ENCODE data around the gene DDN.

DDN gene

DNA sequence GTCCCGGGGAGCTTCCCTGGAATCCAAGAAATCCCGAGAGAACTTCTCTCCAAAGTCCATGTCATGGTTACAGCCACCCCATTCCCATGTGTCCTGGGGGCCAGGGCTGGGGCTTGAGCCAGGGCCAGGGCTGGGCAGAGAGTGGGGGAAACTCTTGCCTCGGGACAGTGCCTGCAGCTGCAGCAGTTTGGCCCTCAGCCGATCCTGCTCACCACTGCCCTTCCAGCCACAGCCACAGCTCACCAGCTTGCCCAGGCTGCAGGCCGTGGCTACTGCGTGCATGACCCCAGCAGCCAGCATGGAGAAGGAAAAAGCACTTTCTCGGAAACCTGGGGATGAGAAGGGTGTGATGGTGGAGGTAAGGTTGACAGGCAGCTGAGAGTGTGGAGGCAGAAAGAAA, 31.2 kb downstream of the DDN start:
- no peak for DNase-seq (ENCODE audit: low read depth in 2 of 2)

DNA sequence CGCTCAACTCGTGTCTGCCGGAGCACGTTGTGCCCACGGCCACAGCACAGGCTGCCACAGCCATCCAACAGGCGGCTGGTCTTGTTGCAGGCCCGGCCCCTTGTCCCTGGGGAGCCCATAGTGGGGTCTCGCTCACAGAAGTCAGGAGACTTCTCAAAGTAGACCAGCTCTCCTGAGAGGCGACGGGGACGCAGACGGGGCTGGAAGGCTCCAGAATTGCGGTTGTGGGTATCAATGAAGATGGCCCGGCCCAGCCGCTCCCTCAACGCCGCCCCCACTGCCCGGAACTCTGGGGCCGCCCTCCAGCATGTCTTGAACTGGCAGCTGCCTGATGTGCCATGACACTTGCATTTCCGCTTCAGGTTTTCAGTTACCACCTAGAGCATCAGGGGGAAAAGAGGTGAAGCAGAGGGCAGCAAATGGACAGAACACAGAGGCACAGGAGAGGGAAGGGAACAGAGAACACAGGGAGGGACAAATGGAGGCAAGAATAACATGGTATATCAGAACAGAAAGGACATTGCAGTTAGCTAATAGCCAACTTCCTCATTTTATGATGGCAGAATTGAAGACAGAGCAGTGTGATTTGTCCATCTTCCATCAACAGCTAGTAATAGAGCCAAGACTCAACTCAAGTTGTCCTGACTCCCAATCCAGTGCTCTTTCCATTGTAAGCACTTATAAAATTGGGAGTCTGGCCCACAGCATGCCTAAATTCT, 32.8 kb downstream of the DDN start:
- DNase-seq (ENCODE audit: low read depth in 2 of 2) = no peak

DNA sequence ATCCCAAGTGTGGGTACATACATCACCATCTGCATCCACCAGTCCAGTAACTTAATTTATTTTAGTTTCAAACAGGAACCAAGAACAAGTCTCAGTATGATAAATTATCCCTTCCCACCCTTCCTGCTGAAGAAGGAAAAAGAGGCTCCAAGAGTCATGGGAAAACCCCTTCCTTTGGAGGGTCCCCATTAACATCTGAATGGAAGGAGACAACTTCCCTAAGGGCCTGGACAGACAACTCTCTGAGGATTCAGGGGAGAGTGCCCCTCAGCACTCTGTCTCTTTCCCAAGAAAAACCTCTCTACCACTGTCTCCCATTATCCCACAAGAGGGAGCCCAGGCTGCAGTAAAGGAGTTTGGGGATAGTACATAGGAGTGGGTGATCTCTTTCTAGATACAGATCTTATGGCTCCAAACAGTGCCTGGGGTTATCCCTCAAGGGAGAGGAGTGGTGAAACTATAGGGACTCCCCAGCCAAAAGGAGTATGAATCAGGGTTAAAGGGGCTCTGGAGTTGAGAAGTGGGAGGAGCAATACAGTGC, 33.8 kb downstream of the DDN start:
- DNase-seq (ENCODE audit: low read depth in 2 of 2) = no peak

DNA sequence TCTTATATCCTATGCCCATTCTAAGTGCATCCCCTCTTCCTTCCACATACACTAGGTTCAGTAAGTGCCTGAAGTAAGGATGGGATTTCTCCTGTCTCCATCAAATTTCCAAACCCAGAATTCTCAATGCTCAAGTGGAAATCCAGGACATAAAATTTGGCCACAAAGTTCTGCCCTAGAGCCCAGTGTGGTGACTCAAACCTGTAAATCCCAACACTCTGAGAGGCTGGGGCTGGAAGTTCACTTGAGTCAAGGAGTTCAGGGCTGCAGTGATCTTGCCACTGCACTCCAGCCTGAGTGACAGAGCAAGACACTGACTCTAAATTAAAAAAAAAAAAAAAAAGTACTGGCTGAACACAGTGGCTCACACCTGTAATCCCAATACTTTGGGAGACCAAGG, 37.4 kb downstream of the DDN start:
- no peak for DNase-seq (ENCODE audit: low read depth in 2 of 2)

DNA sequence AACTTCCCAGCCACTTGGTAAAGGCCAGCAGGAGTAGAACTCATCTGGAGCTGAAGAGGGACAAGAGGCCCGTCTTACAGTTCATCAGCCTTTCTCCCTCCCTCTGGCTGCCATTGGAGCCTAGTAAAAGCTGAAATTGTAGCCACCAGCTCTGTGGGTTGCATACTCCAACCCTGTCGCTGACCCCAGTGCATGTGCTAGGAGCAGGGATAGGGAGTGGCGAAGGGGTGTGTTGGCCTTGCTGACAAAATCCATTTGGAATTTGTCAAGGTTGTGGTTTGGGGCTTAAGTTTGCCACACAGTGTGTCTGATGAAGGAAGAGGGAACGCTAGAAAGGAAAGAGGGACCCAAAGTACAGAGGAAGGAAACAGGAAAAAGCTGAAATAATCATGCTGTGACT, 37.8 kb downstream of the DDN start:
- DNase-seq (ENCODE audit: low read depth in 2 of 2) = no peak

DNA sequence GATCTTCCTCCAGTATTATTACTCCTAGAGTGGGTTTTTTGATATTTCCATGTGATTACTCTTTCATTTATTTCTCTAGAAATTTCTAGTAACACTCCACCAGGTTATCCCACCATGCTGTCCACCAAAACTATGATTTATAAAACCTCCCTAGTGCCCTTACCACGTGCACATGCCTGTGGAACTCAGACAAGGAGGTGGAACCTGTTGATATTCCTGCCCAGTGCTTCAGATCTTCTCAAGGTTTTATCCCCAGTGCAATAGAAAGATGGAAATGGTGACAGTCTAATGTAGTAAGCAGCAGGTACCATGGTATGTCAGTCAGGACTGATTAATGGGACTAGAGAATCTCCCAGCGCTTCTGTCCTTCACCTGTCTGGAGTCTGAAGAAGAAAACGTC, 38.3 kb downstream of the DDN start:
- no peak for DNase-seq (ENCODE audit: low read depth in 2 of 2)

DNA sequence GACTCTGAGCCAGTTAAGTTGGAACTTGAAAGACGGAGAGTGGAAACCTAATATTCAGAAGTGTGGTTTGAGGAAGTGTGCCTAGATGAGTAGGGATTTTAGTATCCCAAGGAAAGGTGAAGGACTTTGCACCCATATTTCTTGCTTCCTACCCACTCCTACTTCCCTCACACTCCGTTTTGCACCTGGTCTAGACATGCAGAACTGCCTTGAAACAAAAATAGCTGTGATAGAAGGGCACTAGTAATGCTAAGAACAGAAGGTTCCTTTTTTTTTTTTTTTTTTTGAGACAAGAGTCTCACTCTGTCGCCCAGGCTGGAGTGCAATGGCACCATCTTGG, 41.2 kb downstream of the DDN start:
- no peak for DNase-seq (ENCODE audit: low read depth in 2 of 2)

DNA sequence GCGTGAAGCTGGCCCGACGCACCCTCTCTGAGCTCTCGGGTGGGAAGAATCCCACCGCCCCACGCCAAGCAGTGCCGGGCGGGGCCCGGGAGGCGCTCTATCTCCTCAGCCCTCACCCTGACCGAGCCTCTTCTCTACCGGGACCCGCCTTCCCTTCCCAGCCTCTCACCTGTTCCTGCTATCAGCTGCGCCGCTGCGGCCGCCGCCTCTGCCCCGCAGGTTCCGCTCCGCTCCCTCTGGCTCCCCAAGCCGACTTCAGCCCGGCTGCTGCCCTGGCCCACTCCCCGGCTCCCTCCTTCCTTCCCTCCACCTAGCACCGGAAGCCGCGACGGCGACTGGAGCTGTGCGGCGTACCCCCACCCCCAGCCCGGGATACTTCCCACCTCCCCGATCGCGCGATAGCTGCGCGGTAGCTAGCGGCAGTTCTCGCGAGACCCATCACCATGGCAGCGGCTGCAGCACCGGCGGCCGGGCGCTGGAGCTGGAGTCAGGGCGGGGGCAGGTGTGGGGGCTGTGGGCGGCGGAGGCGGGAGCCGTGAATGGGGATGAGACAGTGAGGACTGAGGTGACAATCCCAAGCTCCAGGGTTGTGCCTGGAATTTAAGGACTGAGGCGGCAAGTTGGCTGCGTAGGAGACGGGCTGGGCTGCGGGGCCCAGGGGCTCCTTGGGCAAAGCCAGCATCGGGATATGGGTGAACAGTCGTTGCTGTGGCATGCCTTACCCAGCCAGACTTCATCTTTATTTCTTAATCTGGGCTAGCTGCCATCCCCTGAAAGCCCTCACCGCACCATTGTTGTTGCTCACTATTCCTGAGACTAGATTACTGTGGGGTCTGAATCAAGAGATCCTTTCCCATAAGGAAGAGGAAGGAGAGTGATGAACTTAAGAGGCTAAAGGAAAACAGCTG, 41.8 kb downstream of the DDN start, which contains the start of gene ARF3:
TSS of gene ARF3 (minus strand) at position 347 of the 908 bp plus-strand sequence. CDS start 16,392 bp downstream, outside the sequence.
- peak; percentile 78 to 88 for DNase-seq (ENCODE audit: low read depth in 2 of 2)

DNA sequence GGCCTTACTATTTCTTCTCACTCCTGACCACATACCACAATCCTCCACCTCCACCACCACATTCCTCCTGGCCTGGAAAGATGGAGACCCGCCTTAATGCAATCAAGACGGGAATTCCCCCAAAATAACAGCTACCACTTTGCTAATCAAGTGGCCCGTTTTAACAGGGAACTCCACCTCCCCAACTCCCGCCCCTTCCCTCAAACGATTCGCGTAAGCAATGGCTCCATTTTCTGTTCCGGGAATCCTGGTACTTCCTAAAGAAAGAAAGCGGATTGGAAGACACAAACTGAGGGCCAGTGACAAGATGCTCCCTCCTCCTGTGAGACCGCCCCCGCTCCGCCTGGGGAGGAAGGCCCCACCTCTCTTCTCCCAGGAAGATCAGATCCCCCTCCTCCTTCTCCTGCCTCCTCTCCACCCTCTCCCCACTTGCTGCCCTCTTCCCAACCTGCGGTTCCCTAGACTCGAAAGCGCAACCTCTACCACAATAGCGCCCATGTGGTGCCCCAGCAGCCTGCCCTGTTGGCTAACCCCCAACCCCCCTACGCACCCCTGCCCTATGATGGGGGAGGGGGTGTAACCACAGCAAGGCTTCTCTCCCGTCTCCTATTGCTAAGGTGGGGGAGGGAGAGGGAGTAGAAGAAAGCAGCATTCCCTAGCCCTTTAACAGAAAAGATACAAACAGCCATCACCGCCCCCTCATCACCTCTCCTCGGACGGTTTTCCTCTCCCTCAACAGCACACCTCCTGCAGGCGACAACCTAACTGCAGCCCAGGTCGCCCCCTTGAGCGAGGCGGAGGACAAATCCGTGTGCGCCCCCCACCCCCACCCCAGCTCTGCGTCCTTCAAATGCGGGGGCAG, 42.7 kb downstream of the DDN start:
- peak in 1 of 2 donors; percentile 23 for DNase-seq (ENCODE audit: low read depth in 2 of 2)

DNA sequence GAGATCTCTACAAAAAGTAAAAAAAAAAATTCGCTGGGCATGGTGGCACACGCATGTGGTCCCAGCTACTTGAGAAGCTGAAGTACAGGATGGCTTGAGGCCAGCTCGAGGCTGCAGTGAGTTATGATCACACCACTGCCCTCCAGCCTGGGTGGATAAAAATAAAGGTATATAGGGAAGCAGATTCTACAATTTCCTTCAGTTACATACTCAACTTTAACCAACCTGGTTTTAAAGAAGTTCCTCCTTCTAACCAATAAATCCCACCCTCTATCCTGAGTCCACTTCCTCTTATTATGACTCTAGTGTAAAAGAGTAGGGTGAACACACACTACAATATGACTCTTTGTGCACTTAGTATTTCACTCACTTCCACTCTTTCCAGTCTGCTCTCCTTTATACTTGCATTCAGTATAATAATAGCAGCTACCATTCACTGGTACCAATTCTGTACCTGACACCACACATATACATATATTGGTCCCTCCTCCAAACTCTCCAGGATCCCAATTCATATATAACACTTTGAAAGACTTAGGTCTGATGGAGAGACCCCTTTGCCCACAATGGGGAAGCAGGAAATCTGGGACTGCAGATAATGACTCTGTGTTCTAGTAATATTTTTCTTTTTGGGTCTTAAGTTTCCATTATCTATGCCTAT, 44.2 kb downstream of the DDN start:
- DNase-seq (ENCODE audit: low read depth in 2 of 2) = no peak

DNA sequence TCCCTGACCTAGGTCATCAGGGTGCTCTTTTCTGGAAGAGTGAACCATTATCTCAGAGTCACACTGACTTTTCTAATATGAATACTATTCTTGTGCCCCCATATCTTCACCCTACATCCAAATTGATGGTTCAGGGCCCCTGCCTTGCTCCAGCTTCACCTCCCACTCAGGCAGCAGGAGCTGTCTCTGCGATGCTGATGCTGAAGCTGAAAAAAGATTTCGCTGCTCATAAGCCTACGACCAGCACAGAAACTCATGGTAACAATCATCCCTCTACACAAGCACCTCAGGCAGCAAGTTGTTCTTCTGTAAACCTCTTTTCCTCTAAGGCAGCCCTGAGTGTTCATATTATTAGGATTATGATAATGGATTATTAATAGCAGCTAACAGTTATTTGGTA, 45.1 kb downstream of the DDN start:
- no peak for DNase-seq (ENCODE audit: low read depth in 2 of 2)

DNA sequence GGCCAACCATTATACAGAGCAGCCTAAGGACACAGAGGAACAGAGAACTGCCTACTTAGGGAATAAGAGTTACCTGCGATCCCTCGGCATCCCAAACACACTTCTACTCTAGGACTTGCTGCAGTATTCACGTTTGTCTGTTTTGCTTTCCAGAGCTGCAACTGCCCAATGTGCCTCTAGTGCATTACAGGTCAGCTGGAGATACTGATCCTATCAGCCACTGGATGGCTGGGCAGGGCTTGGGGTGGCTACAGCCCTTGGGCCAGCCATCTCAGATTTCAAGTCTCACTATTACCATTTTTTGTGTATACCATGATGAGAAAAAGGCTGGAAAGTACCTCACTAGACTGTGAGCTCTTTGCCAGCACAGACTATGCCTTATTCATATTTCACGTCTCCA, 46.5 kb downstream of the DDN start:
- DNase-seq (ENCODE audit: low read depth in 2 of 2) = no peak

DNA sequence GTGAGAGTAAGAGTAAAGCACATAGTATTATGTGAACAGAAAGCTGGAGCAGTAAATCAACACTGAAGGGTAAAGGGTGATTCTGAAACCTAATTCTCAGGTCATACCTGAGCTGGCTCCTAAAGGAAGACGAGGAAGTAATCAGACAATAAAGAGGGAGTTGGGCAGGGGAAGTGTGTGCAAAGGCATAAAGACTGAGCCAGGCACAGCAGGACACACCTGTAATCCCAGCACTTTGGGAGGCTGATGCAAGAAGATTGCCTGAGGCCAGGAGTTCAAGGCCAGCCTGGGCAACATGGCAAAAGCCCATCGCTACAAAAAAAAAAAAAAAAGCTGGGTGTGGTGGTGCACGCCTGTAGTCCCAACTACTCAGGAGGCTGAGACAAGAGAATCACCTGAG, 51.4 kb downstream of the DDN start:
- DNase-seq (ENCODE audit: low read depth in 2 of 2) = no peak

DNA sequence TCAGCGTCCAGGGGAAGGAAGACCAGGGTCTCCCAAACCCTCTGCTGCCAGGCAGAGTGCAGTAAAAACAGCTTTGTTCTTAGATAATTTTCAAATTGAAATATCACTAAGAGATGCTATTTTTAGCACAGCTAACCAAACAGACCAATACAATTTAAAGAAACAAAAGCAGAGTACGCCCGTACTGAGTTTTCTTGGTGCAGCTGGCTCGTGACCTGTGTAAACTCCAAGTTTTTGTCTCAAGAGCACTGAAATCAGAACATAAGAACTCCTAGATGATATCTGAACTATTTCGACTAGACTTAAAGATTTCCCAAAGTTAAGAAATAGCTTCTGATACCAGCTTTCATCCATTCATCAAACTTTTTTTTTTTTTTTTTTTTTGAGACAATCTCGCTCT, 52.2 kb downstream of the DDN start:
- no peak for DNase-seq (ENCODE audit: low read depth in 2 of 2)

DNA sequence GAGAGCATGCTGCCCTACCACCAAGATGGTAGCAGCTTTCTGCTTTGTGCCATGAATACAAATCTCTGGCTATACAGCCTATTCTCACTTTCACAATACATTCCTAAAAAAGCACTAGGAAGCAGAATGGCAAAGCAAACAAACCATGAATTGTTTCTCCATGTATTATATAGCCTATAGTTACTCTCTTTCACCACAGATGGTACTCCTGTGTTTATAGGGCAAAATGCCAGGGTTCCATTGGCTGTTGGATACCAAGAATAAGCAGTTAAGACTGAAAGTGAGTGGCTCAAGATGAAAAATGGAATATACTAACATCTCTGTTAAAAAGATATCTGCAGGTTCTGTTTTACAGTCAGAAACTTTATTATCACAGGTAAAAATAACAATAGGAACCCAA, 53.0 kb downstream of the DDN start:
- no peak for DNase-seq (ENCODE audit: low read depth in 2 of 2)

Data from stimulated activated CD8-positive, alpha-beta memory T cell treated with anti-CD3 and anti-CD28 coated beads, Interleukin-7, amount 100 ng/mL, for 4 hours (primary cell).